GM10248 (cell line): ENCODE measurements around the gene TAB3.

Source experiments
- CTCF ChIA-PET: fragments of 300-600 bp; sonication (Branson Sonifier 250); formaldehyde crosslinking; extraction: SDS; loops from one replicate; lab custom pipeline; 2021; ENCODE audit warnings: antibody characterized with exemption; lab: Yijun Ruan, JAX
- POLR2A ChIA-PET: fragments of 350-650 bp; sonication (Branson Sonifier 250); formaldehyde crosslinking; extraction: SDS; loops from one replicate; lab custom pipeline; 2020; ENCODE audit warnings: antibody characterized with exemption; lab: Yijun Ruan, JAX
- DNase-seq: peaks from one replicate; pipeline ENCODE4 v3.0.0; 2012; ENCODE audit errors: extremely low spot score
- TF ChIP-seq, protein P1 (sequence below): IDR thresholded peaks from 2 replicates; pipeline ENCODE4 v1.5.1; 2012; ENCODE audit warnings: mild to moderate bottlenecking, low read depth; ENCODE audit errors: extremely low read depth, missing control alignments, control extremely low read depth

Gene TAB3

DNA sequence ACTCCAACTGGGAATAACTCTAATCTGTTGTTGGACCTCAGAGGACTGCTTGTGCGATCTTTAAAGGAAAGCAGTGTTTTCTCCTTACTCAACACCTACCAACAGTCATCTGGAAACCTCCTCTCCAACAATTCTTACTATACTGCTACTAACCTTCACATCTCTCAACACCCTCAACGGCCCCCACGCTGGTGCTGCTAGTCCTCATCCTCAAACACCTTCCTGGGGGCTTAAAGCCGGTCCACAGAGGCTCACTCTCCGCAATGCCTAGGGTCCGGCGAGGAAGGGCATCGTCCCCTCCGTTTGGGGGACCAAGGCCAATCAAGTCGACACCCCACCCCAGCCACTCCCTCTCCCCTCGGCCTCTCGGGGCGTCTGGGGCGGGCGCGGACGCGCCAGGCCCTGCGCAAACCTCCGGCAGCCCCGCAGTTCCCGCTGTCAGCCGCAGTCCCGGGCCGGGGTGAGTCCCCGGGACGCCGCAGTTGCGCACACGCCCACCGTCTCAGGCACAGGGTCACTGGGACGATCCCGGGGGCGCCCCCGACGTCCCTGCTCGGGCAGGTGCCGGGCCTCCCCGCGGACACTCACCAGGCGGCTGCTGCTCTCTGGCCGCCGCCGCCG, 418 bp downstream of the TAB3 start:
- ChIA-PET POLR2A (no interaction called here), CTCF (no interaction called here)
- peak; percentile 39 for DNase-seq
- TF ChIP-seq, protein P1, sequence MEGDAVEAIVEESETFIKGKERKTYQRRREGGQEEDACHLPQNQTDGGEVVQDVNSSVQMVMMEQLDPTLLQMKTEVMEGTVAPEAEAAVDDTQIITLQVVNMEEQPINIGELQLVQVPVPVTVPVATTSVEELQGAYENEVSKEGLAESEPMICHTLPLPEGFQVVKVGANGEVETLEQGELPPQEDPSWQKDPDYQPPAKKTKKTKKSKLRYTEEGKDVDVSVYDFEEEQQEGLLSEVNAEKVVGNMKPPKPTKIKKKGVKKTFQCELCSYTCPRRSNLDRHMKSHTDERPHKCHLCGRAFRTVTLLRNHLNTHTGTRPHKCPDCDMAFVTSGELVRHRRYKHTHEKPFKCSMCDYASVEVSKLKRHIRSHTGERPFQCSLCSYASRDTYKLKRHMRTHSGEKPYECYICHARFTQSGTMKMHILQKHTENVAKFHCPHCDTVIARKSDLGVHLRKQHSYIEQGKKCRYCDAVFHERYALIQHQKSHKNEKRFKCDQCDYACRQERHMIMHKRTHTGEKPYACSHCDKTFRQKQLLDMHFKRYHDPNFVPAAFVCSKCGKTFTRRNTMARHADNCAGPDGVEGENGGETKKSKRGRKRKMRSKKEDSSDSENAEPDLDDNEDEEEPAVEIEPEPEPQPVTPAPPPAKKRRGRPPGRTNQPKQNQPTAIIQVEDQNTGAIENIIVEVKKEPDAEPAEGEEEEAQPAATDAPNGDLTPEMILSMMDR = no peak

DNA sequence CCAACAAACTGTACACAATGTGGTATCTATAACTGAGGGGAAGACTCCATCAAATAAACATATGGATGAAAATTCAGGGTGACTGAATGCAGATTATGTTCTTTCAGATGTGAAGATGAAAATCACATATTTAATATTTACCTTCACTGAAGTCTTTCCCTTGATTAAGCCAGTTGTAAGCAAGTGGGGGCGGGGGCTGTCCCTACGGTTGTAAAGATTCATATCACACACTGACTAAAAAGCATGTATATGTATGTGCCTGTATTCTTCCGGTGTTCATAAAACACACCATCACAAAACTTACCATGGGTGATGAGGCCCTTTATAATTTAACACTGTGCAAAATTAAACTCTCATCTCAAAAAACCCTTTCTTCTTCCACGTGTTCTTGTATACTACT, 1.3 kb downstream of the TAB3 start:
- POLR2A ChIA-PET = no interaction called here
- TF ChIP-seq, protein P1 = no peak
- CTCF ChIA-PET = interaction anchor here (1.0 kb wide), 1 partner anchor 16 kb away, joined by 3 read pairs; no protein-coding TSS in a partner anchor
- DNase-seq = no peak

DNA sequence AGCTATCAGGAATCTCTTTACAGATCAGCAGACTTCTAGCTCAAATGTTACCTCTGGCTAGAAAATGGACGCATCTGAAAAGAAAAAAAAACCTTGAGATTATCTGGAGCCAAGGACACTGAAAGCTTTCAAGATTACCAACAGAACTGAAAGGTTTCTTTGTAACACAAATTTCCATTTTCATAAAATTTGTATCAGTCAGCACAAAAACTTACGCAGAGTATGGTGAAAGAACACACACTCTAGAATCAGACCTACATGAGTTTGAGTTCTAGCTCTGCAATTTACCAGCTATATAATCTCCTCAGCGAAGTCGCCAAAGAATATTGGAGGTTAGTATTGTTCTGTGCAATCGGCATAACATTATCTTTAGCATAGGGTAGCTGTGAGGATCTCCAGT, 1.8 kb downstream of the TAB3 start:
- no peak for DNase-seq
- ChIA-PET POLR2A (no interaction called here), CTCF (interaction anchor here (1.0 kb wide), 1 partner anchor 15 kb away, joined by 3 read pairs; no protein-coding TSS in a partner anchor)
- TF ChIP-seq, protein P1 = no peak

GRCh38 chrX:30885136-30885535, 3.9 kb downstream of the TAB3 start:
- ChIA-PET POLR2A (no interaction called here), CTCF (no interaction called here)
- DNase-seq = no peak
- TF ChIP-seq, protein P1 = no peak

DNA sequence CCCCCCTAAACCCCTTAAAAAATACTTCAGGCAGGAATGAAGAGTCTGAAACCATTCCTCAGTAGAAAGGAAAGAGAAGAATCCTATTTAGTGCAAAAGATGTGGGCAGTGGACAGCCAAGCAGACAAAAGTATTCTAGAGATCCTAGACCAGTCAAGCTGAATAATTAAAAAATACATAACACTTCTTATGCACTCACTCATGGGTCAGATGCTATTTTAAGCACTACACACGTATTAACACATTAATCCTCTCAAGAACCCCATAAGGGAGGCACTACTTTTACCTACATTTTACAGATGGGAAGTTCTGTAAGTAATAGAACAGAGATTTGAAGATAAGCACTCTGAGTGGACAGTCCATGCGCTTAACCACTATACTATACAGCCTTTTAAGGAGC, 5.9 kb downstream of the TAB3 start:
- POLR2A ChIA-PET = no interaction called here
- CTCF ChIA-PET = no interaction called here
- TF ChIP-seq, protein P1 = no peak
- DNase-seq = no peak

- CTCF ChIA-PET = no interaction called here
- TF ChIP-seq, protein P1 = no peak
- DNase-seq = no peak
- POLR2A ChIA-PET = no interaction called here
Measured at GRCh38 chrX:30881797-30882196, 7.3 kb downstream of the TAB3 start.

GRCh38 chrX:30881390-30881789, 7.7 kb downstream of the TAB3 start:
- POLR2A ChIA-PET = no interaction called here
- TF ChIP-seq, protein P1 = no peak
- CTCF ChIA-PET = no interaction called here
- DNase-seq = no peak
